Measurements from ENCODE around the gene UQCC3. TPM values are rescaled to one million over a fixed set of nuclear protein-coding genes. Genes with fewer than 3 reads are reported as not detected.
"Not testable (repeated sequence)": the region's sequence is repeated elsewhere in the genome, so short reads cannot be mapped to it uniquely, and the experiment has no call there.

The UQCC3 gene, protein sequence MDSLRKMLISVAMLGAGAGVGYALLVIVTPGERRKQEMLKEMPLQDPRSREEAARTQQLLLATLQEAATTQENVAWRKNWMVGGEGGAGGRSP
- 10.2 and 10.3 TPM in 2 replicates for total RNA-seq (2014; rRNA removed; shearing (Covaris generic))
- 9.0 and 11.2 TPM in 2 replicates for polyA plus RNA-seq (2015; cell fraction: cytosol; rRNA removed)
- 3.1 and 4.0 TPM in 2 replicates for polyA plus RNA-seq (2015; cell fraction: nucleus; rRNA removed)

DNA sequence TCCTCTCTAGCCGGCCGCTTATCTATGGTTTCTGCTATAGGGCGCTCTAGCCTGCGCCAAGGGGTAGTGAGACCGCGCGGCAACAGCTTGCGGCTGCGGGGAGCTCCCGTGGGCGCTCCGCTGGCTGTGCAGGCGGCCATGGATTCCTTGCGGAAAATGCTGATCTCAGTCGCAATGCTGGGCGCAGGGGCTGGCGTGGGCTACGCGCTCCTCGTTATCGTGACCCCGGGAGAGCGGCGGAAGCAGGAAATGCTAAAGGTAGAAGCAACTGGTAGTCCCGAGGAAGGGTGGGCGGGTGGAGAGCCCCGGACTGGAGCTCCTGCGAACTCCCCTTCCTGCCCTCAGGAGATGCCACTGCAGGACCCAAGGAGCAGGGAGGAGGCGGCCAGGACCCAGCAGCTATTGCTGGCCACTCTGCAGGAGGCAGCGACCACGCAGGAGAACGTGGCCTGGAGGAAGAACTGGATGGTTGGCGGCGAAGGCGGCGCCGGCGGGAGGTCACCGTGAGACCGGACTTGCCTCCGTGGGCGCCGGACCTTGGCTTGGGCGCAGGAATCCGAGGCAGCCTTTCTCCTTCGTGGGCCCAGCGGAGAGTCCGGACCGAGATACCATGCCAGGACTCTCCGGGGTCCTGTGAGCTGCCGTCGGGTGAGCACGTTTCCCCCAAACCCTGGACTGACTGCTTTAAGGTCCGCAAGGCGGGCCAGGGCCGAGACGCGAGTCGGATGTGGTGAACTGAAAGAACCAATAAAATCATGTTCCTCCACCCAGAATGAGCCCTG, at the start of gene UQCC3, which contains the start of gene LBHD1:
Gene UQCC3, plus strand, starts transcription at position 66 of the 782 bp plus-strand sequence. Its CDS starts 73 bp downstream, at position 139.
Gene LBHD1, minus strand, starts transcription at position 660 of the 782 bp plus-strand sequence. CDS start 2,236 bp downstream, outside the sequence.
- DNase-seq (ENCODE audit: low read depth, low spot score) = peak; percentile 74

GRCh38 chr11:62622476-62623089, 48.9 kb upstream of the UQCC3 start:
- no peak for DNase-seq (ENCODE audit: low read depth, low spot score)
- in situ Hi-C loops (cut with HindIII; ENCODE audit: low pct_unique_long_range_greater_than_20kb, low sequenced_read_pairs) = no loop called here

More for the DNA sequence above, at the start of gene UQCC3, which contains the start of gene LBHD1:
- in situ Hi-C loops (cut with HindIII; ENCODE audit: low pct_unique_long_range_greater_than_20kb, low sequenced_read_pairs) = no loop called here

- in situ Hi-C loops (cut with HindIII; ENCODE audit: low pct_unique_long_range_greater_than_20kb, low sequenced_read_pairs) = no loop called here
- peak; percentile 18 for DNase-seq (ENCODE audit: low read depth, low spot score)
Observed at GRCh38 chr11:62627713-62628112, 43.8 kb upstream of the UQCC3 start.

DNA sequence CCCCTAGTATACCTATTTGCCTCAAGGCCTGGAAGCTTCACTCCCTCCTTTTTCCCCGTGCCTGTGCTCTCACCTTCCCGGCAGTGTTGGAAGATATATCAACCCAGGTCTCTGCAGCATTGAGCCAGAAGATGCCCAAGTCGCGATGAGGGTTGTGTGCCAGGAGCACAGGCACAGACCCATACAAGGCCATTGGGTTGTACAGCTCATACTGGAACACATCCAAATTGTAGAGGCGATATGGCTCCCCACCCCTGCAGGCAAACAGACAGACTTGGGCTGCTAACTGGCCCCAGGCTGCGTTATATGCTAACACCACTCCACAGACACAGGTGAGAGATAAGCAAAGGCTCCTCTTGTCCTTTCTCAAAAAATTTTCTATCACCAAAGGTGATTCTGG, 39.0 kb upstream of the UQCC3 start:
- no peak for DNase-seq (ENCODE audit: low read depth, low spot score)
- in situ Hi-C loops (cut with HindIII; ENCODE audit: low pct_unique_long_range_greater_than_20kb, low sequenced_read_pairs) = no loop called here

- in situ Hi-C loops (cut with HindIII; ENCODE audit: low pct_unique_long_range_greater_than_20kb, low sequenced_read_pairs) = no loop called here
- DNase-seq (ENCODE audit: low read depth, low spot score) = no peak
Observed at GRCh38 chr11:62644220-62644619, 27.3 kb upstream of the UQCC3 start.

DNA sequence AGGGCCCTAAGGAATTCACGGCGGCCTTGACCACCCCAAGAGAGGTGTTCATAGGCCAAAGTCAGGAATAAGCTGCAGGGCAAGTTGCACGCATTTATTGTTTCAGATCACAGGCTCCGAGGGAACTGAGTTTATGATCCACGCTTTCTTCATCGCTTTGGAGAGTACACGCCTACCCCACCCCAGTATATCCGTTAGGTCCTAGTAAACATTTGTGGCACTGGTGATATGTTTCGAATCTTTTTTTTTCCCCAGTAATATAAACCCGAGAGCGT, 25.9 kb upstream of the UQCC3 start:
- no peak for DNase-seq (ENCODE audit: low read depth, low spot score)
- in situ Hi-C loops (cut with HindIII; ENCODE audit: low pct_unique_long_range_greater_than_20kb, low sequenced_read_pairs) = no loop called here

- in situ Hi-C loops (cut with HindIII; ENCODE audit: low pct_unique_long_range_greater_than_20kb, low sequenced_read_pairs) = no loop called here
- peak; percentile 96 for DNase-seq (ENCODE audit: low read depth, low spot score)
Observed at GRCh38 chr11:62645946-62646824, 25.3 kb upstream of the UQCC3 start, which contains the start of gene GANAB. GANAB (minus strand) TSS chr11:62646613; CDS start chr11:62646599, 14 bp downstream.

- in situ Hi-C loops (cut with HindIII; ENCODE audit: low pct_unique_long_range_greater_than_20kb, low sequenced_read_pairs) = no loop called here
- no peak for DNase-seq (ENCODE audit: low read depth, low spot score)
Observed at GRCh38 chr11:62646825-62647608, 24.5 kb upstream of the UQCC3 start.

GRCh38 chr11:62647609-62648005, 23.9 kb upstream of the UQCC3 start:
- DNase-seq (ENCODE audit: low read depth, low spot score) = no peak

GRCh38 chr11:62648185-62648966, 23.1 kb upstream of the UQCC3 start:
- in situ Hi-C loops (cut with HindIII; ENCODE audit: low pct_unique_long_range_greater_than_20kb, low sequenced_read_pairs) = no loop called here
- DNase-seq (ENCODE audit: low read depth, low spot score) = no peak

More at GRCh38 chr11:62647609-62648005, 23.9 kb upstream of the UQCC3 start:
- in situ Hi-C loops (cut with HindIII; ENCODE audit: low pct_unique_long_range_greater_than_20kb, low sequenced_read_pairs) = no loop called here

- no peak for DNase-seq (ENCODE audit: low read depth, low spot score)
- in situ Hi-C loops (cut with HindIII; ENCODE audit: low pct_unique_long_range_greater_than_20kb, low sequenced_read_pairs) = no loop called here
Observed at GRCh38 chr11:62648967-62649364, 22.5 kb upstream of the UQCC3 start.

DNA sequence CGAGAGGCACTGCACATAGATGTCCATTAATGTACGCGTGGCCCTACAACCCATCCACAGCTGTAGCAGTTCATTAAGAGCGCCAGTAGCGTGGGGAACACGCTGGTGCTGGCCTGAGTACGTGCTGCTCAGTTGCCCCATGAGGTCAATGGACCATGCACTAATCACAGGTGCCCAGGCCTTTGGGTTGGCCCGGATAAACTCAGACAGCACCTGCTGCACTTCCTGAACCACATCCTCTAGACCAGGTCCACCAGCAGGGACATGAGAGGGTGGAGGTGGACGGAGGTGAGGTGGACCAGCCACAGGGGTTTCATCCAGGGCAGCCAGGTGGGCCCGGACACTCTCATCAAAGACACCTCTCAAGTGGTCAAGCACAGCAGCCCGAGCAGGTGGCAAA, 22.0 kb upstream of the UQCC3 start:
- no peak for DNase-seq (ENCODE audit: low read depth, low spot score)
- in situ Hi-C loops (cut with HindIII; ENCODE audit: low pct_unique_long_range_greater_than_20kb, low sequenced_read_pairs) = no loop called here

DNA sequence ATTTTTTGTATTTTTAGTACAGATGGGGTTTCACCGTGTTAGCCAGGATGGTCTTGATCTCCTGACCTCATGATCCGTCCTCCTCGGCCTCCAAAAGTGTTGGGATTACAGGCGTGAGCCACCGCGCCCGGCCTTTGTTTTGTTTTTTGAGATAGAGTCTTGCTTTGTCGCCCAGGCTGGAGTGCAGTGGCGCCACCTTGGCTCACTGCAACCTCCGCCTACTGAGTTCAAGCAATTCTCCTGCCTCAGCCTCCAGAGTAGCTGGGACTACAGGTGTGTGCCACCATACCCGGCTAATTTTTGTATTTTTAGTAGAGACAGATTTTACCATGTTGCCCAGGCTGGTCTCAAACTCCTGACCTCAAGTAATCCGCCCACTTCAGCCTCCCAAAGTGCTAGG, 21.2 kb upstream of the UQCC3 start:
- in situ Hi-C loops (cut with HindIII; ENCODE audit: low pct_unique_long_range_greater_than_20kb, low sequenced_read_pairs); DNase-seq (ENCODE audit: low read depth, low spot score): not testable (repeated sequence)

GRCh38 chr11:62652161-62653006, 19.1 kb upstream of the UQCC3 start:
- in situ Hi-C loops (cut with HindIII; ENCODE audit: low pct_unique_long_range_greater_than_20kb, low sequenced_read_pairs) = no loop called here

GRCh38 chr11:62654297-62654696, 17.2 kb upstream of the UQCC3 start:
- in situ Hi-C loops (cut with HindIII; ENCODE audit: low pct_unique_long_range_greater_than_20kb, low sequenced_read_pairs) = no loop called here
- DNase-seq (ENCODE audit: low read depth, low spot score) = no peak

More at GRCh38 chr11:62652161-62653006, 19.1 kb upstream of the UQCC3 start:
- no peak for DNase-seq (ENCODE audit: low read depth, low spot score)
